ENCODE results near the gene APLNR. TPM values are rescaled to one million over a fixed set of nuclear protein-coding genes. Genes with fewer than 3 reads are reported as not detected.
A peak's percentile ranks its signal among the peaks of the same experiment; 100 is the strongest.

APLNR gene
- total RNA-seq, 2 donors from 2014 or later: 6.3 to 13.6 TPM

- Histone ChIP-seq H3K36me3 (no peaks in the 10 kb centered on the region), H3K4me3 (no peak overlapping the region), H3K4me1 (peaks cover 0 to 28% of the 10 kb centered on the region in 2 donors), H3K27ac (peak overlapping the region; percentile 52 to 55), H3K9me3 (peaks cover 0 to 13% of the 10 kb centered on the region in 2 donors), H3K27me3 (no peaks in the 10 kb centered on the region)
- DNase-seq (ENCODE audit: low spot score): no peak
- TF ChIP-seq CTCF (IDR thresholded peaks at IDR 0.05): no peak
Measured at GRCh38 chr11:57276971-57277675, 40.1 kb upstream of the APLNR start.

- H3K4me1 ChIP-seq: peaks cover 0 to 28% of the 10 kb centered on the region in 2 donors
- H3K27ac ChIP-seq: peak overlapping the region; percentile 52 to 55
- peaks cover 0 to 13% of the 10 kb centered on the region in 2 donors for H3K9me3 ChIP-seq
- H3K27me3 ChIP-seq: no peaks in the 10 kb centered on the region
- H3K36me3 ChIP-seq: no peaks in the 10 kb centered on the region
- no peak for DNase-seq (ENCODE audit: low spot score)
- no peak overlapping the region for H3K4me3 ChIP-seq
- TF ChIP-seq CTCF (IDR thresholded peaks at IDR 0.05): no peak
Measured at GRCh38 chr11:57276169-57276970, 39.3 kb upstream of the APLNR start.

- peak overlapping the region; percentile 52 to 55 for H3K27ac ChIP-seq
- H3K9me3 ChIP-seq: peaks cover 0 to 13% of the 10 kb centered on the region in 2 donors
Measured at GRCh38 chr11:57275582-57275981, 38.5 kb upstream of the APLNR start.

GRCh38 chr11:57274904-57275498, 38.0 kb upstream of the APLNR start:
- no peak for DNase-seq (ENCODE audit: low spot score)
- Histone ChIP-seq H3K27ac (peak overlapping the region; percentile 18 to 55), H3K4me3 (no peak overlapping the region), H3K4me1 (peaks cover 0 to 31% of the 10 kb centered on the region in 2 donors), H3K27me3 (no peaks in the 10 kb centered on the region), H3K9me3 (peaks cover 0 to 13% of the 10 kb centered on the region in 2 donors), H3K36me3 (no peaks in the 10 kb centered on the region)
- TF ChIP-seq CTCF (IDR thresholded peaks at IDR 0.05): no peak

More at GRCh38 chr11:57275582-57275981, 38.5 kb upstream of the APLNR start:
- DNase-seq (ENCODE audit: low spot score): no peak
- TF ChIP-seq CTCF (IDR thresholded peaks at IDR 0.05): no peak
- H3K36me3 ChIP-seq: no peaks in the 10 kb centered on the region
- H3K4me3 ChIP-seq: no peak overlapping the region
- H3K27me3 ChIP-seq: no peaks in the 10 kb centered on the region
- H3K4me1 ChIP-seq: peaks cover 0 to 28% of the 10 kb centered on the region in 2 donors

- Histone ChIP-seq H3K4me1 (peaks cover 0 to 42% of the 10 kb centered on the region in 2 donors), H3K27ac (no peak overlapping the region)
Measured at GRCh38 chr11:57273448-57274058, 36.5 kb upstream of the APLNR start.

More at GRCh38 chr11:57273448-57274058, 36.5 kb upstream of the APLNR start:
- no peak overlapping the region for H3K4me3 ChIP-seq
- H3K9me3 ChIP-seq: peaks cover 0 to 13% of the 10 kb centered on the region in 2 donors
- peak; percentile 26 for DNase-seq (ENCODE audit: low spot score)
- no peaks in the 10 kb centered on the region for H3K36me3 ChIP-seq
- no peaks in the 10 kb centered on the region for H3K27me3 ChIP-seq
- no peak for TF ChIP-seq CTCF (IDR thresholded peaks at IDR 0.05)
